Fibroblast of skin of right biceps (primary cell): Measurements from ENCODE around the gene ARHGEF11.

Experiments used
- DNase-seq: peaks from one replicate; pipeline ENCODE4 v3.0.0-alpha.2; 2013

ARHGEF11 gene

GRCh38 chr1:156999596-157000320 lies 45.8 kb downstream of the ARHGEF11 start:
- DNase-seq, result no peak

DNA sequence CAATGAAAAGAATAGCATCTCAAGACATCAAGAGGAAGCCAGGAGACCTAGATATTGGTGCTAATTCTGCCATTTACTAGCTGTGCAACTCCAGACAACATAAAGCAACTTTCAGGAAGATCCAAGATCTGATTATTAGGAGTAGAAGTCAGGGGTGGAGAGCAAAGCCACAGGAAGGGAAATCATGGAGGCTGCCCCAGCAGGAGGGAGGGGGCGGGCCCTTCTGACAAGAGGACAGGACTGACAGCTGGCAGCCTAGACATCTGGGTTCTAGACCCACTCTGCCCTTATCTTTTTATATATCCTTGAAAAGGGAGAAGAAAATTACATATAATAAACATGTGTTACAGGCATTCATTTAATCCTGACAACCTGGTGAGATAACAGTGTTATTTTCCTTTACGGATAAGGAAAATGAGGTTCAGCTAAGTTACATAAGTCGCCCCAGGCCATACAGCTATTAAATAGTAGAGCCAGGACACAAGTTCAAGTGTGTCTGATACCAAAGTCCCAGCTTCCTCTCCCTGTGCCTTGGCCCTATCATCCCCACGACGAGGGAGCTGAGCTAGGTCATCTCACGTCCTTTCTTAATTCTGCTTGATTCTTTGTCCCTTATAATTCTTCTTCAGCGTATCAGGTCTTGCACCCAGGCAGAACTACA lies 46.6 kb downstream of the ARHGEF11 start:
- DNase-seq, result no peak

DNA sequence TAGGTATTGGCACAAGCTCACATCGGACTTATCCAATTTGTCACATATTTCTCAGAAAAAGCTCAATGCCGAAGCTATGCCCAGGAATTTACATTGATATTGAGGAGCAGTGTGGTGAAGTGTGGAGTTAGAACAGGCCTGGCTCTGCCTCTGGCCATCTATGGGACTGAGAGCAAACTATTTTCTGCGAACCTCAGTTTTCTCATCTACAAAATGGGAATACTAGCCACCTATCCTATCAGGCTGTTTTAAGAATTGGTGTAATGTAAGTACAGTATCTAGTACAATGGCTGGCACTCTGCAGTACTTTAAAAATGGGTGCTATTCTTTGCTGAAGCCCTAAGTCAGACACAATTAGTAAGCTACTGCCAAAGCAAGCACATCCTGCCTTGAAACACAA lies 47.2 kb downstream of the ARHGEF11 start:
- no peak for DNase-seq

- no peak for DNase-seq
These were observed 50.1 kb downstream of the ARHGEF11 start for GRCh38 chr1:156995412-156995811.

- DNase-seq, result no peak
These were observed 51.3 kb downstream of the ARHGEF11 start for GRCh38 chr1:156994277-156994676.

- no peak for DNase-seq
These were observed 52.0 kb downstream of the ARHGEF11 start for GRCh38 chr1:156993426-156994147.

DNA sequence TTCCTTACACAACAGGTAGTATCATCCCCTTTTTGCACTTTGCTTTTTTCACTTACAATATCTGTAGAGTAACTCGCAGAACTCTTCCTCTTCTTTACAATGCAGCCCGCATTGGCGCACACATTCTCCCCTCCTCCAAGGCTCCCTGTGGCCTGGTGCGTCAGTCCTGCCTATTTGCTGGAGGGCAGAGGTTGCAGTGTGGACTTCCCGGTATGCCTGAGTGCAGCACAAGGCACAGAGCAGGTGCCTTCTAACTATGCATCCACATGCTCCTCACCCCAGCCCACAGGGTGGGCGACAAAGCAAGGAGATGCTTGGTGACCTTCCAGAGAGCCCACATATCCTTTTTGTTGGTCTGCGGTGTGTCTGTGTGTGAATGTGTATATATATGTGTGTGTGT lies 53.3 kb downstream of the ARHGEF11 start:
- no peak for DNase-seq

GRCh38 chr1:156987715-156988114 lies 57.8 kb downstream of the ARHGEF11 start:
- no peak for DNase-seq

DNA sequence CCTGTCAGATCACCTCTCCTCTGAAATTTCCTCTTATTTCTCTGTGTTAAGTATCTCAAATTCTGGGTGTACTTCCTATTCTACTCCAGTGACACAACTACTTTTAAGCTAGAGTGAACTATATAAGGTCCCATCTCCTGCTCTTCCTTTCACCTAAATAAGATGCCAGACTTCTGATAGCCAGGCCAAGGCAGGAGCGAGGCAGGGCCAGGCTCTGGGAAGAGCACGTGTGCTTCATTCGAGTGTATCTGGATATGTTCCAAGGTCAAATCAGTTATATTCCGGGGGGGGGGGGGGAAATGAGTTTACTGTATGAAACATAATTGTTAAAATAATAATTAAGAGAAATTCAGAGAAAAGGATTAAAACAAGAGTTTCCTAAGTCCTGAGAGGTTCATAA lies 65.0 kb downstream of the ARHGEF11 start:
- no peak for DNase-seq

GRCh38 chr1:156975084-156975483 lies 70.5 kb downstream of the ARHGEF11 start:
- DNase-seq, result no peak

- no peak for DNase-seq
These were observed 72.1 kb downstream of the ARHGEF11 start for GRCh38 chr1:156973417-156973816.

- peak; percentile 10 for DNase-seq
These were observed 75.5 kb downstream of the ARHGEF11 start for GRCh38 chr1:156970017-156970416.

DNA sequence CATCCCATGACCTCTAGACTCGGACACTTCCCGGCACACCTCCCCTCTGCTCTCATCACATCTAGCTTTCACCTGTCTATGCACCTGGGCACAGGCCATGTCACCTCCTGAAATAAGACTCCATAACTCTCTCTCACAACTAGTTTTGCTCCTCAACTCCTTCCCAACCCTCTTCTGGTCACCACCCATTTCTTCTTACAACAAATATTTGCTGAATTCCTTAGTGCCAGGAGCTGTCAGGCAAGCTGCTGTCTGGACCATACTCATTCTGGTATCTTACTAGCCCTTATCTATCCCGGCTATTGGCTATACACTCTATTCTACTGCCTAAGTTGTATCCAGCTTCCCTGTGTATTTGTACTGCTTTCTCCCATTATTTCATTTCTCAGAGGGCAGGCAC lies 76.0 kb downstream of the ARHGEF11 start:
- no peak for DNase-seq

DNA sequence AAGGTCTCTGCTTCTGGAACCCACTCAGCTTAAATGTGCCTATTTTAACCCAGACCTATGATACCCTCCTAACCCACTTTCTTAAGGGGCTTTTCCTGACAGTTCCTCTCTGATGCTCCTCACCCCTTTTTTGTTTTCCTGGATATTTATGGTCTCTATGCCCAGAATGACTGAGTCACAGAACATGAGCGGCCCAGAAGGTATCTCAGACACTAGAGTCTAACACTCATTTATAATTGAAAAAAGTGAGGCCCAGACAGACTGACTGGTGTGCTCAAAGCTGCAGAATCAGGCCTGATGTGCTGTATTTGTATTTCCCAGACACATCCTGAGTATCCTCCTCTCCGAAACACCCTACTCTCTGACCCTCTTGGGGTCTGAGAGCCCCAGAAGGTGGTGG lies 81.1 kb downstream of the ARHGEF11 start:
- DNase-seq, result peak; percentile 52

DNA sequence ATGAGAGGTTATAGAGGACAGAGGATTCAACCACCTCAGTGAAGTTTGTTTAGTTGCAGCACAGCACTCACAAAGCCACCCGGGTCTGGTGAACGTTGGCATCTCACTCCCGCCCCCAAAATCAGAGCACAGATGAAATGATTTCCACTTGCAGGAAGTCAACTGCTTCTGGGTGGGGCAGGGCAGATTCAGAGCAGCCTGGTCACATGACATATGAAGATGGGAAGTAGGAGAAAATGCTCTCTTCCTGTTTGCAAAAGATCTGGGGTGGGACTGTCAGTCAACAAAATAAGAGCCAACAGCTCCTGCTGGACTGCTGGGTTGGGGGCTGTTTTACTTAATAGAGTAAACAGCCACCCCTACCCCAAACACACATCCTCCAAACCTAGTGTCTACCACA lies 81.9 kb downstream of the ARHGEF11 start:
- peak; percentile 6 for DNase-seq

DNA sequence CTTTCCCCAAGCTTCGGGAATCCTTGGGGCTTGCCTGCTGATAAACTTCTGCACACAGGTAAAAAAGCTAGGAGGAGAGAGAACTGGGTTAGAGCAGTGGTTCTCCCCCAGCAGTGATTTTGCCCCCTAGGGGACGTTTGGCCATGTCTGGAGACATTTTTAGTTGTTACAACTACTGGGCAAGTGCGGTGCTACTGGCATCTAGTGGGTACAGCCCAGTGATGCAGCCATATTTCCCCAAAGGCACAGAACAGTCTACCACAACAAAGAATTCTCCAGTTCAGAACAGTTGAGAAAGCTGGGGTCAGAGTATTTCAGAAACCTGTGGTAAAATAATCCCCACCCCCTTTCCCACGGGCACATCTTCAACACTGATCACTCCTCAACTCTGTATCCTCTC lies 83.8 kb downstream of the ARHGEF11 start:
- DNase-seq, result peak; percentile 9

DNA sequence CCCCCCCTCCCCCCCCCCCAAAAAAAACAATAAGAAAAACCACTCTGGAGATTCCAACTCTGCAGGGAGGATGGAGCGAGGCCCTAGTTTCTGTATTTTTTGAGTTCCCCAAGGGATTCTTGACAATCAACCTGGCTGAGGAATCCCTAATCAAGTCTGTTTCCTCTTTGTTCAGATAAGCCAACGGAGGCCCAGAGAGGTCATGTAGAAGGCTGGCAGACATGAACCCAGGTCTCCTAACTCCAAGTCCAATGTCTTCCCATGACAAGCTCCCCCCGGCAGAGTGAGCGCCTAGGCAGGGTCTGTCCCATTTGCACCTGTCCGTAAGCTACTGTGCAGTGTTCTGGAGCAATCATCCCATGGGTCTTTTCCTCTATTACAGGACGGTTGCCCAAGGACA lies 85.6 kb downstream of the ARHGEF11 start:
- no peak for DNase-seq

DNA sequence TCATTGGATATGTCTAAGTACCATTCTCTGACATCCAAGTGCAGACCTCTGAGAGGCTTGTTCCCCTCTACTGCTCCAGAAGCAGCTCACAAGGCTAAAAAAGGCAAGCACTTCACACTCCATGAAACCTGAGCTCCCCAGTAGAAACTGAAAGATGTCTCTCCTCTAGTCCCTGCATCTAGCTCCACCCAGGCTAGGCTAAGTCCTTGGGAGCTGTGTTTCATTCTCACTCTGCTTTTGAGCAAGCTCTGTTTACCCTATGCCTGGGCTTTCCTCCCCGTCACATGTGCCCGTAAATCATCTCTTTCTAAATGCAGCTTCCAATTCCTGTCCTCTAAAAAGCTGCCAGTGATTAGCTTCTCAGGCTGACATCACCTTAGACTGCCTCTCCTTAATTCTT lies 86.1 kb downstream of the ARHGEF11 start:
- peak; percentile 33 for DNase-seq

DNA sequence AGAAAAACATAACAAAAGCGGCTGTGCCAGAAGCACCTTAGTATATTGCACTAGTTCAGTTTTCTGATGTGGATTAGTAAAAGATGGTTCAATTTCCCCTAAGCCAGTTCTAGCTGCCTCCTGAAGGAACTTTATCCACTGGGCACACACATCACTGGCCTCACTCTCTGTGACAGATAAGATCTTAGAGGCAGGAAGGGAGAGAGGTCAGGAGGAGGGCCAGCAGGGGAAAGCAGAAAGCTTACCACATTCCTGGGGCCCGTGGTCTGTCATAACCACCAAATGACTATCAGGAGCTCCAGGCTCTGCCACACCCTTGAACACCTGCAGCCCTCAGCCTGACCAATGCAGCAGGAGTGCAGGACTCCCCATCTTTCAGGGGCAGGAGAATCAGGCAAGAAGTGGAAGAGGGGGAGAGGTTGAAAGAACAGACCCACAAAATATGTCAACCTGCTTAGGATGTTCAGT lies 87.3 kb downstream of the ARHGEF11 start:
- no peak for DNase-seq

DNA sequence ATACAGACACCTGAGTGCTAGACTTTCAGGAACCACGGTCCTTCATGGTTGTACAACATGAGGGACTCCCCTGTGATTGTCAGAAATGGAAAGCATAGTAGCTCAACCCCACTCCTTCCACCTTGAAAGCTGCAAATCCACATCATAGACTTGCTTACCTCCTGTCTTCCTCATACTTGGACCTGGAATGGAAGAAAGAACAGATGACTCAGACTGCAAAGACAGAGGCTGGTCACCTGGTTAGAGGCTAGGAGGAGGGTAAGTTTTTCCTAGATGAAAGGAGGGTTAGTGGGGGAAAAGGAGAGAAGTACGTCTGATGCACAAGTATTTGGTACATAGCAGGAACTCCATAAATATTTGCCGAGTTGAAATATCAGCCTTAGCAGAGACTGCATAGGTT lies 87.9 kb downstream of the ARHGEF11 start:
- DNase-seq, result no peak

DNA sequence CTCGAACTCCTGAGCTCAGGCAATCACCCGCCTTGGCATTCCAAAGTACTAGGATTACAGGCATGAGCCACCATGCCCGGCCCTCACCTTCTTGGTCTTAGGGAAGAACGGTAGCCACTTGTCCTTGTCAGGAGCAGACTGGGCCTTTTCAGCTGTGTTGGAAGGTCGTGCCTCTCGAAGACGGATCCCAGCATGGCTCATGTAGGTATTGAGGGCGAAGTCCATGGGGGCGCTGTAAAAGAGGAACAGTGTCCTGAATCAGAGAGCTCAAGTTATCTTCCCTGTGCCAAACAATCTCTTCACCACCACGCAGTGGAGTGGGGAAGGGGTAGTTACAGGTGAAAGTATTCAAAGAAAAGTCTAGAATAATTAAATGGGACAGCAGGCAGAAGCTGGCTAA lies 89.2 kb downstream of the ARHGEF11 start:
- no peak for DNase-seq

DNA sequence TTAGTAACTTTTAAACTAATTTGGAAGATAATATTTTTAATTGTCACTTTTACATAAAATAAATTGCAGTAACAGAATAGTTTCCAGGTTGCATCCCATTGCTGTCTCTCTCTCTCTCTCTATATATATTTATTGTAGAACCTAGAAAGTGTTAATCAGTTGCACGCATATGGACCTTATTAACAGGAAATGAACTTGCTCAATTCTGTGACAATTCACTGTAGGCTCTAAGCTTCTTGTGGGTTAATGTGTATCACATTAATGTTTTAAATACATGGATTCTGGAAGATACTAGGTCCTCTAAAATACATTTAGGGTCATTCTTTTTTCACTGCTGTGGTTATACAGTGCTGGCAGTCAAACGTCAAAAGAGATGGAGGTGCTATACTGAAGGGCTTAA lies 92.0 kb downstream of the ARHGEF11 start:
- DNase-seq, result no peak

GRCh38 chr1:156951371-156951770 lies 94.2 kb downstream of the ARHGEF11 start:
- DNase-seq, result no peak

DNA sequence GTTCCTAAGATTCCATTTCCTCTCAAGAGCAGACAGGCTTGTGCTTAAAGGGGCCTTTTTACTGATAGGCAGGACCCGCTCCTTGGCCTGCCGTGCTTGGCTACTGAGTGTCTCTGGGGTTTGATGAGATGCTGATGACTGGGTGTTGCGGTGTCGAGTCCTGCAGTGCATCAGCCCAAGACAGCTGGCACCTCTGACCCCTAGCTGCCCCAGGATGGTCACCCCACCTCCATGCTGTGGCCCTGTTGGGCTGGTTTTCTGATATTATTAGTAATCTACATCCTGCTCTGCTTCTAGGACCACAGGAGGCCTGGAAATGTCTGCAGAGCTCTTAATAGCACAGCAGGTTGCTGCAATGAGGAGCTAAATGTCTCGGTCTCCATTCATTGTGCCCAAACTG lies 96.4 kb downstream of the ARHGEF11 start:
- no peak for DNase-seq
